Stimulated activated CD4-positive, alpha-beta T cell treated with anti-CD3 and anti-CD28 coated beads, Interleukin-1b, Interleukin-23, amount 100 ng/mL, for 24 hours (primary cell): Measurements from ENCODE around the gene UCKL1.
"Not testable (repeated sequence)": the region's sequence is repeated elsewhere in the genome, so short reads cannot be mapped to it uniquely, and the experiment has no call there.

Experiments used
- DNase-seq, 4 experiments: peaks; one replicate each; pipeline ENCODE4 v3.0.0-alpha.2; 2020; ENCODE audit warnings: low read depth in 4 of 4, low spot score in 1 of 4

The UCKL1 gene

DNA sequence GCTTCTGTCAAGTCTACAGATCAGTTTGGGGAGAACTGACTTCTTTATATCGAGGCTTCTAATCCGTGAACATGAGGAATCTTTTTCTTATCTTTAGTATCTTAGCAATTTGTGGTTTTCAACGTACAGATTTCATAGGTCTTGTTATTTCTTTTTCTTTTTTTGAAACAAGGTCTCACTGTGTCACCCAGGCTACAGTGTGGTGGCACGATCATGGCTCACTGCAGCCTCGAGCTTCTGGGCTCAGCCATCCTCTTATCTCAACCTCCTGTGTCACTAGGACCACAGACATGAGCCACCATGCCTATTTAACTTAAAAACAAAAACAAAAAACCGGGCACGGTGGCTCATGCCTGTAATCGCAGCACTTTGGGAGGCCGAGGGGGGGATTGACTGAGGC lies 32.0 kb downstream of the UCKL1 start:
- DNase-seq = no peak

- no peak for DNase-seq
Observed at GRCh38 chr20:63923651-63924050, 32.6 kb downstream of the UCKL1 start.

GRCh38 chr20:63920226-63920625 lies 36.0 kb downstream of the UCKL1 start:
- no peak for DNase-seq

DNA sequence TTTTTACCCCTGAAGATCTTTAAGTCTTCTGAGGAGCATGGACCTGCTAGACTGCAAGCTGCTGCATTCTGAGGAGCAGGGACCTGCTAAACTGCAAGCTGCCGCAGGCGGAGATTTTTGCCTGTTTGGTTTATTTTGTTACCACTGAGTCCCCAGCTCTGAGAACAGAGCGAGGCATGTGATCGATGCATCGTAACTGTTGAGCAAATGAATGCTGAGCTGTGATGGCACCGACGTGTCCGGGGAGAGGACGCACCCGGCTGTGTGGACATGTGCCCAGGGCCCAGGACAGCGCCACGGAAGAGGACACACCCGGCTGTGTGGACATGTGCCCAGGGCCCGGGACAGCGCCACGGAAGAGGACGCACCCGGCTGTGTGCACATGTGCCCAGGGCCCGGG lies 37.1 kb downstream of the UCKL1 start:
- no peak for DNase-seq

GRCh38 chr20:63917811-63918210 lies 38.4 kb downstream of the UCKL1 start:
- no peak for DNase-seq

- DNase-seq = not testable (repeated sequence)
Observed at GRCh38 chr20:63916371-63916939, 39.8 kb downstream of the UCKL1 start.

DNA sequence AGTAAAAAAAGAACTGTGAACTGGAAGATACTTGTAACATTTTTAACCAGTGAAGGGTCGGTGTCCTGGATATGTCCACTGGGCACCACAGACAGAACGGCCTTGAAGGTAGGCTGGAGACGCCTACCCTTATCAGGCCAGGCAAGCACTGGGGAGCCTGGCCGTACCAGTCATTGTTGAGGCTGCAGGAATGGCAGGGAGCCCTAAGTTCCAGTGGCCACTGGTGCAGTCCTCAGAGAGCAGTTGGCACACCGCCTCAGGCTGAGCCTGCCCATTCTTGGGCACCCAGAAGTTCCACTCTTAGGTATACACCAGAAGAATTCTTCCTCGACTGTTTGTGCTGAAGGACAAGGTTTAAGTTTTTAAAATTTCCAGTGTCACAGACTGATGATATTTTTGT lies 40.7 kb downstream of the UCKL1 start:
- DNase-seq = no peak

DNA sequence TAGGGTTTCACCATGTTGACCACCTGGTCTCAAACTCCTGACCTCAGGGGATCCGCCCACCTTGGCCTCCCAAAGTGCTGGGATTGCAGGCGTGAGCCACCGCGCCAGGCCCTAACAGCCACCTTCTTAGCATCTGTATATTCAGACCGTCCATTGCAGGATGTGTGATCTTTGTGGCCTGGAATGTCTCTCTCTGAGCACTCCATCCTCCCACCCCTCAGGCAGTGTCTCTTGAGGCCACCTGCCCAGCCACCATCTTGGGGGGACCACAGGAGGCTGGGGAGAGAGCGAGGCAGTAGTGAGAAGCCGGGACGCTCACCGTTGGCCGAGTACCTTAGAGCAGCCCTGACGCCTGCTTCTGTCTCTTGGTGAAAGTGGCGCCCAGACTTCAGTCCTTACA lies 42.4 kb downstream of the UCKL1 start:
- no peak for DNase-seq

- no peak for DNase-seq
Observed at GRCh38 chr20:63911176-63911575, 45.0 kb downstream of the UCKL1 start.

DNA sequence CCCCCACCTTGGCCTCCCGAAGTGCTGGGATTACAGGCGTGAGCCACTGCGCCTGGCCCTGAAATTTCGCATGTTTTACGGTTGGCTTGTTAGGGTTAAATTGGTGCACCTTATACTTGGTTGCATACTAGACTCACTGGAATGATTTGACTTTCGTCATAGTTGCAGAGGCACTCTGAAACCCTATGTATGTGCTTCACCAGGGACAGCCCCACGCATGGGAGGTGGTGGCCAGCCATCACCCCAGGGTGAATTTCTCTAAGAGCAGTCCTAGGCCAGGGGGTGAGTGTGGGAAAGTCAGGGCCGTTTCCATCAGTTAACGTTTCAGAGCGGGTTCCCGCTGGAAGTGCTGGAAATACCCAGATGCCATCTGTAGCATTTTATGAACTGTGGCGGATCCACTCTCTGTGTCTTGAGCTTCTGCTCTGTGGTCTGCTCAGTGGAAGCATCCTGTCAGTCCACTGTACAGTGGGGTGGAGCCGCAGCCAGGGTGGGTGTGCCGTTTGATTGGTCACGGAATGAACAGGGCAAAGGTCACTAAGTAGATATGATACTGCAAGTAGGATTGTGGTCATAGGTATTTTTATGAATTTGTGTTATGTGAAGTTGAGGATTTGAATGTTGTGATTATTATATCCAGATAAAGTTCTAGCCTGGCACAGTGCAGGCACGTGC lies 48.1 kb downstream of the UCKL1 start:
- no peak for DNase-seq

- DNase-seq = no peak
Observed at GRCh38 chr20:63903796-63904561, 52.2 kb downstream of the UCKL1 start.

- no peak for DNase-seq
Observed at GRCh38 chr20:63900413-63900812, 55.8 kb downstream of the UCKL1 start.

DNA sequence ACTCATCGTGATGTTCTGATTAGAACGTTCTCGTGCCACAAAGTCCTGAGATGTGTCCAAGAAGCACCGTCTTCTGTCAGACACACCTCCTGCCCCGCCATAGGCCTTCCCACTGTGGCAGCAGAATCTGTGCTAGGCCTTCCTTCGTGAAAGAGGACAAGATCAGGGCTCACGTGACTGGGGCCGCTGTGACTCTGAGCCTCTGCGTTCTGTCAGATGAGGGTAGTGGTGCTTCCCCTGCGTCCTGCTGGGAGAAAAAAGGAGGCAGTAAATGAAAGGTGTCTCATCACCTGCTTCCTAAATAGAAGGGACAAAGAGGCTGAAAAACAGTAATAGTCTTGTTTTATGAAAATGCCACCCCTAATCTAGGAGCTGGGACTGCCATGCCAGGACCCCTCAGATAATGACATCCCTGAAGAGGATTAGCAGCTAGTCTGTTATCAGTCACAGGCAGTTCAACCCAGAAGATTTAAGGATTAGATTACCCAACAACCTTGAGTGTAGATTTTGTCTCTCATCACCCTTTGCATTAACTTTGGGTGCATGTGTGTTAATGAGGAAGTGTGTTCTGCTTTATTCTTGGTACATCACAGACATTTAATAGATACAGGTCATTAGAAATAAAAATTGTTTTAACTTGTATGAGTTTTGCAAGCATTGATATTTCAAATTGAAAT lies 57.2 kb downstream of the UCKL1 start:
- DNase-seq = no peak

- no peak for DNase-seq
Observed at GRCh38 chr20:63897978-63898561, 58.1 kb downstream of the UCKL1 start.

DNA sequence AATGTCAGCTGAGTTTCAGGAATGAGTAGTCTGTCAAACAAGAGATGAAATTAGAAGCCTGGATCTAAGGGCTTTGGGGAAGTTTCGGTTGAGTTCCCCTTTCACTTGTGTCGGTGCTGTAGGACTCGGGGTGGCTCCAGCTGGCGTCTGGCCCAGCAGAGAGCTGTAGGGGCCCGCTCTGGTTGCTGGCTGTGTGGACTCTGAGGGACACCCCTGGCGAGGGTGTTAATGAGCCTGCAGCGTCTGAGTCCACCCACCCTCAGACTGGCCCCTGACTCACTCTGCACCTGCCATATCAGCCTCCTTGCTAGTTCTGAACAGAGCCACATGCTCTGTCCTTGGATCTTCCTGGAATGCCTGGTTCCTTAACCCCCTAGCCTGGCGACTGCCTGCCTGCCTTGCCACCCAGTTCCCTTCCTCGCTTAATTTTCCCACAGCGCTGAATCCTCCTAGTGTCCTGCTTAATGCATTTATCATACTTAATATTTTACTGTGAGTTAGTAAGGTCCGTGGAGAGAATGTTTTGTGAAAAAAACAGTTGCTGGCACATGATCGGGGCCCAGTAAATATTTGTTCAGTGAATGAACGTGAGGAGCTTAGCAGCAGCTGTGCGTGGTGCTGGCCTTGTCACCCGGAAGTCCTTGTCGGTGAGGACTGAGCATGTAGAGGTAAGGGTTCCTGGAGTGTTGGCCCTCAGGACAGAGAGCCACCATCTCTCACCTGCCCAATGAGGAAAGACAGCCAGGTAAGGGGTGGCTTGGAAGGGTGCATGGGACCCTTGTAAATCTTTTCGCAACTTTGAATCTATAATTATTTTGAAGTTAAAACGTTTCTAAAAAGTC lies 59.7 kb downstream of the UCKL1 start:
- DNase-seq = no peak

DNA sequence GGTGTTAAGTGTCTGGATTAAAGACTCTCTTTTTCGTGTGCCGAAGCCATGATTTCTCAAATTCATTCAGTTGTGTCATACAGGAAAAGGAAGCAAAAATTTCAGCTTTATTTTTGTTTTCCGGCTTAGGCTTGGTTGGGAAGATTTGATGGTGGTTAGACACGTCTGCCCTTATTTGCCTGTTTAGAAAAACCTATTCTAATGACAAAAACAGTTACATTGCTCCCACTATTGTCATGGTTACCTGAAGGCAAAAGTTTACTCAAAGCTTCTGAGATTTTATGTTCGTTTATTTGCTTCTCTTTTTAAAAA lies 60.3 kb downstream of the UCKL1 start:
- no peak for DNase-seq

GRCh38 chr20:63895202-63895951 lies 60.8 kb downstream of the UCKL1 start:
- DNase-seq = no peak

GRCh38 chr20:63894358-63895201 lies 61.6 kb downstream of the UCKL1 start, which contains the start of gene DNAJC5:
Gene DNAJC5, plus strand, starts transcription at chr20:63895126. Its CDS starts 33,220 bp downstream, at chr20:63928346.
- peak; percentile 85 to 95 (median 92) for DNase-seq

DNA sequence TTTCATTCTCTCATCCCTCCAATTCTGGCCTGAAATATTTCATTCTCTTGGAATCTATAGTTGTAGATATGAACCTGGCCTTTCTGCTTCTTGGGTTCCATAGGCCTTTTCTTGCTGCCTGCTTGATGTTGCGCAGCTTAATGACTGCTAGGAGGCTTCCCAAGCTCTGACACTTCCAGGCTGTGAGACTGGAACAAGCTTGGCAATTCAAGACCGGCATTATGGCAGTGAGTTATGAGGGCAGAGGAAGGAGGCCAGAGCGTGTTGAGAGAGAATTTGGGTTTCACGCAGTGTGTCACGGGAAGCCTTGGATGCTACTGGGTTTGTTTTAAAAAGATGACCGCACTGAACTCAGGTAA lies 62.2 kb downstream of the UCKL1 start:
- DNase-seq = no peak
